Mucosa of gallbladder (tissue), 1 donor: ENCODE results near the gene SHOC2. TPM values are rescaled to one million over a fixed set of nuclear protein-coding genes. Genes with fewer than 3 reads are reported as not detected.

Experiments
- DNase-seq: peaks from one replicate; pipeline ENCODE4 v3.0.0-alpha.2; 2020; ENCODE audit warnings: low spot score
- total RNA-seq: library from RNA; stranded (reverse); gene quantifications from one replicate; pipeline ENCODE4 v1.2.1, GENCODE V29; 2021
- donor health status: DM: no; HTN: no; CAD: no.

Gene SHOC2
- 75.1 TPM for total RNA-seq

DNA sequence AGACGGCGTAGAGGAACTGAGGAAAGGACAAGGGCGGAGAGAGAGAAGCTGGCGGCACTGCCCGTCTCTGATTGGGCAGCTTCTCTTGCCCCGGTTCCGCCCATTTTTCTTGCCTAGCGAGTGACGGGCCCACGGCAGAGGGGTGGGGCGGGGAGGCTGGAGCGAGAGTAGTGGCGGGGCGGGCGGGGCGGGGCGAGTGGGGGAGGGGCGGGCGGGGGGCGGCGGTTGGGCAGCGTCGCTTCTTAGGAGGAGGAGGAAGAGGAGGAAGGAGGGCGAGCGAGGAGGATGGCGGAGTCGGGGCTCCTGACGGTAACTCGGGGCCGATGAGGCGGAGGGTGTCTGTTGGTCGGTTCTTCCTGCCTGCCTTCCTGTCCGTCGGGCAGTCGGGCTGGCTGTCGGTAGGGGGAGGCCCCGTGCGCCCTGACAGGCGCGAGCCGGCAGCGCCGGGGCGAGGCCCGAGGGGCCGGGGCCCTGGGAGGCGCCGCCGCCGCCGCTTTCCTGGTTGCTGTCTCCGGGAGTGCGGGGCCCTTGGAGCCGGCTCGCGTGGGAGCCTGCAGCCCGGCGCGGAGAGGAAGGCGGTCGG lies at the start of gene SHOC2:
SHOC2 (plus strand) TSS at position 256 of the 583 bp plus-strand sequence. CDS start 44,755 bp downstream, outside the sequence.
- DNase-seq, result peak; percentile 99

DNA sequence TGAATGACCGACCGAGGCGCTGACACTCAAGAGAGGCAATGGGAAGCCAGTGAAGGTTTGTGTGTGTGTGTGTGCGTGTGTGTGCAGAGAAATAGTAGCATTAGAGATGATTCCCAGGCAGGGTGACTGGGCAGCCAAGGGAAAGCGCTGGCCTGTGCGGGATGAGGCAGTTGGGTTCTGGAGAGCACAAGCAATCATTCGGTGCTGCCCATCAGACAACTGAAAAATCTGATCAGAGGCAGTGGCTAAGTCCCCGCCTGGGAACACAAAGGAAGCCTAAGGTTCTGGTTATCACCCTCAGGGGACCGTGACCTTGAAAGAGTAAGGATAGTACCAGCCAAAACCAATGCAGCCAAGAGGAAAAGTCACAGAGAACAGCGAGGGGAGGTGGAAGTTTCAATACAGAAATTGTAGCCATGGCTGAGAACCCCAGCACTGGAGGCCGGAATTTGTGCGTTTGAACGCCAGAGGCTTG lies 48.5 kb upstream of the SHOC2 start:
- no peak for DNase-seq

- peak; percentile 99 for DNase-seq
Observed at GRCh38 chr10:110871298-110872084, 47.9 kb upstream of the SHOC2 start, which contains the start of gene PDCD4. PDCD4 (plus strand) TSS chr10:110871928; CDS start chr10:110876028, 4,100 bp downstream.

DNA sequence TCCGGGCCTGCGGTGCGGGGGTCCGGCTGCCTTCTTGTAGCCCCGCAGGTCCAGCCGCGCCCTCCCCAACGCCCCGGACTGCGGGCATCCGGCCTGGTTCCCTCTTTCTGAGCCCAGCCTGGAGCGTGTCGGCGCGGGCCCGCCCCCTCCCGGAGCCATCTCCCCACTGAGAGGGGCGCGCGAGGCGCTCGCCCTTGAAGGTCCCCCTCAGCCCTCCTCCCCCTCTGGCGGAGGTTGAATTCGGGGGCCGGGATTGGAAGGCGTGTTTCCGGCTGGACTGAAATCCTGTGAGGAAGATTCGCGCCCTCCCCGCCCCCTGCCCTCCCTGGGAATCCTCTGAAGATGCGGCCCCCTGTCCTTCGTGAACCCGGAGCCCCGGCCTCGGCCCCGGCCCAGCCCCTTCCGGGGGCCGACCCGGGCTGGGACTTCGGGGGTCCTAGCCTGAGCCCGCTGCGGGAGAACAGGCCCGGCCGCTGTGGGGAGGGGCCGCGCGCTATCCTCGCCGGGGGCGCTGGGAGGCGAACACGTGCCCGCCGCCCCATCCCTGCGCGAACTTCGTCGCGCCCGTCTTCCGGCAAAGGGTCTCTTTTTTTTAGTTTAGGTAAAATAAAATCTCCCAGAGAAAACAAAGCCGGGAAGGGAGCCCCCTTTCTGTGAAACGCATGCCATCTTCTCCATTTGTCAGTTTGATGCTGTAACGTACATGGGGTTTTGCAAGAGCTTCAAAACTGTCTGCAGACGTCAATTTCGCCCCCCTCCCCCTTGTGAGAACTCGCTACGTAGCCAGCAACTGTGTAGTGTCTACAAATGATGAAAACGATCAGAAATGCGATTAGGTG lies 47.0 kb upstream of the SHOC2 start:
- DNase-seq, result peak; percentile 63

DNA sequence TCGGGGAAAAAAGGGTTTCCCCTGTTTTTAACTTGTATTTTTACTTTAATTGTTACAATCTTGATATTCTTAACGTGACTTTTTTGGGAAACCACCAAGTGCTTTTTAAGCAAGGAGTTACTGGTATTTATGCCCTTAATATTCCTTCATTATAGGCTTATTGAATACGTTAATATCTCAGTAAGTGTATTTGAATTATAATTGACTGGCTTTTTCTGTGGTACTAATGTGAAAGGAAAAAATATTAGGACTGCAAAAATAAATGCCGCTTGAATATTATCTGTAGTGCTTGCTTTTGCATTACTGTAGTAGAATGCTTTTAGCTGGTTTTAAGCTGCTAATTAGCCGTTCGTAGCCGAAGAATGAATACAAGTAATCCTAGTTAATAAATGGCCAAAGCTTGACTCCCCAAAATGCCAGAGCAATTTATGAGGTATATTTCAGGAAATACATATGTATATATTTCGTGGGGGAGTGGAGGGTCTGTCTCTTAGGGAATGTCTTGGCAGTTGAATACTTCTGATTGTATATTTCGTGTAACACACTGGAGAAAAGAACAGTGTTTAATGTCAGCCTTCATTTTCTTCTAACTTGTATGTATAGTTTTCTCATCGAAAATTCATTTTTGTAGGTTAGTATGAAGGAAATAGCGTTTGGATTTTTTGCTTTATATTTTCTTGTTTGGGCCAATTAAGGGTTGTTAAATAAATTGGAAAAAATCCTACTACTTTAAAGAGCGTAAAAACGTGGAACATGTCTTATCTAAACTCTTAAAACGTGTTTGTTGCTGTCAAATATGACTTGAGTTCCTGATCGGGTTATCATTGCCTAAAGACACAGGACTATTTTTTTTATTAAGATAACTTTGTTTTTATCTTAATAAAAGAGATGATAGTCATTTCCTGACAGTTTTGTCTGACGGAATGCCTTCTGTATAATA lies 46.1 kb upstream of the SHOC2 start:
- DNase-seq, result no peak

DNA sequence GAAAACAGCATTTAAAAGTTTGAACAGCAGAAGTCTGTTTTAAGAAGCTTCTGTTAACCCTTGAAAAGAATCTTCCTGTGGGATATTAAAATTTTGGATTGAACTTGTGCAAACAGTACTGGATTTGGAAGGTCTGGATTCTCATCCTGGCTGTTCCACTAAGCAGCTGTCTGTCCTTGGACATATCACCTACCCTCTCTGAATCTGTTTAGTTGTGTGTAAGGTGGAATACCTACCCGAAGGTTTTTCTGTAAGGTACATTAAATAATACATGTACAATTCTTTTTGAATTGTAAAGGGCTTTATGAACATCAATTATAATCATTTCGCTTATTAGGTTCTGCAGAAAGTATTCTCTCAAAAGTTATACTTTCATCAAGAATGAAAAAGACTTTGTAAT lies 45.5 kb upstream of the SHOC2 start:
- DNase-seq, result no peak

- DNase-seq, result no peak
Observed at GRCh38 chr10:110876000-110876399, 43.4 kb upstream of the SHOC2 start.

DNA sequence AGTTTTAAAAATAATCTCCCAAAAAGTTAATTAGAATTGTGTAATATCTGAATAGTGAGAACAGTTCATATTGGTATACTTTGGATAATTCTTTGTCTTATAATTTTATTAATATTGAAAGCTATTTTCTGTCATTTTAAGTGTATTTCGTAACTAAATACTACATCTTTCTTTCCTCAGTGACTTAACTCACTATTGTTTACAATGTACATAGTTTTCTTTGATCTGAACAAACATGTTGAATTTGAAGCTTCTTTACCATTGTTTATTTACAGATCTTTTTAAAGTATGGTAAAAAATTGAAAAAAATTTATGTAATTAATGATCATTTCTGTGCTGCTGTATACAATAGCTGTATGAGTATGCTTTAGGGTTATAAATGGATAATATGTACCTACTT lies 42.6 kb upstream of the SHOC2 start:
- no peak for DNase-seq

- no peak for DNase-seq
Observed at GRCh38 chr10:110880012-110880411, 39.4 kb upstream of the SHOC2 start.

DNA sequence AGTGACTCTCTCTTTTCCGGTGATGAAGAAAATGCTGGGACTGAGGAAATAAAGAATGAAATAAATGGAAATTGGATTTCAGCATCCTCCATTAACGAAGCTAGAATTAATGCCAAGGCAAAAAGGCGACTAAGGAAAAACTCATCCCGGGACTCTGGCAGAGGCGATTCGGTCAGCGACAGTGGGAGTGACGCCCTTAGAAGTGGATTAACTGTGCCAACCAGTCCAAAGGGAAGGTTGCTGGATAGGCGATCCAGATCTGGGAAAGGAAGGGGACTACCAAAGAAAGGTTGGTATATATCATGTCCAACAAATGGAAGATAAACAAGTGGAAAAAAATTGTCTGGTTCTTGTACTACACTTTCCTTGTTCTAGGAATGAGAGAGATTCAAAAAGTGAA lies 38.2 kb upstream of the SHOC2 start:
- no peak for DNase-seq

DNA sequence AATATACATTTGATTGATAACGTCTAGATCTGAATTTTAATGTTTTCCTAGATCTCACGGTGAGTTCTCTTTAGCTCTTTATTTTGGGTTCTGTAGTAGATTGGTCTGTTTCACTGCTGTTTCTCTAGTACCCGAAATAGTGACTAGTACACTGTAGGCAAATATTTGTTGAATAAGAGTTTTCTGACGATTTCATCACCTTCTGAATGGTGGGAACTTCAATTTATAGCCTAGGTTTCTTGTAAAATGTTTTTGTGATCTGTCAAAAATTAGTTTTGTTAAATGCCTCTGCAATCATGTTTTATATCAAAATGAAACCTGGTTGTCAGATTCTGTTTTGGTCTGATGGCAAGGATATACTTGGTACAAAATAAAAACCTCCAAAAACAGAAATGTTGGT lies 37.5 kb upstream of the SHOC2 start:
- DNase-seq, result no peak

DNA sequence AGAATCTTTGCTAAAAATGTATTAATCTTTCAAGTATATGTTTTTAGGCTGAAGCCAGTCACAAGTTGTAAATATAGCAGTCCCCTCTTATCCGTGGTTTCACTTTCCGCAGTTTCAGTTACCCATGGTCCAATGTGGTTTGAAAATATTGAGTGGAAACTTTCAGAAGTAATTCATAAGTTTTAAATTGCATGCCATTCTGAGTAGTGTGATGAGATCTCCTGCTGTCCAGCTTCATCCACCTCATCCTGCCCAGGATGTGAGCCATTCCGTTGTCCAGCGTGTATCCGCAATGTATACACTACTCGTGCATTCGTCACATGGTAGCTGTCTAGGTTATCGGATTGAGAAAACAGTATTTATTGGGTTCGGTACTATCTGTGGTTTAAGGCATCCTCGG lies 35.5 kb upstream of the SHOC2 start:
- DNase-seq, result no peak

- DNase-seq, result no peak
Observed at GRCh38 chr10:110885932-110886674, 33.3 kb upstream of the SHOC2 start.

- no peak for DNase-seq
Observed at GRCh38 chr10:110887560-110887959, 31.8 kb upstream of the SHOC2 start.

DNA sequence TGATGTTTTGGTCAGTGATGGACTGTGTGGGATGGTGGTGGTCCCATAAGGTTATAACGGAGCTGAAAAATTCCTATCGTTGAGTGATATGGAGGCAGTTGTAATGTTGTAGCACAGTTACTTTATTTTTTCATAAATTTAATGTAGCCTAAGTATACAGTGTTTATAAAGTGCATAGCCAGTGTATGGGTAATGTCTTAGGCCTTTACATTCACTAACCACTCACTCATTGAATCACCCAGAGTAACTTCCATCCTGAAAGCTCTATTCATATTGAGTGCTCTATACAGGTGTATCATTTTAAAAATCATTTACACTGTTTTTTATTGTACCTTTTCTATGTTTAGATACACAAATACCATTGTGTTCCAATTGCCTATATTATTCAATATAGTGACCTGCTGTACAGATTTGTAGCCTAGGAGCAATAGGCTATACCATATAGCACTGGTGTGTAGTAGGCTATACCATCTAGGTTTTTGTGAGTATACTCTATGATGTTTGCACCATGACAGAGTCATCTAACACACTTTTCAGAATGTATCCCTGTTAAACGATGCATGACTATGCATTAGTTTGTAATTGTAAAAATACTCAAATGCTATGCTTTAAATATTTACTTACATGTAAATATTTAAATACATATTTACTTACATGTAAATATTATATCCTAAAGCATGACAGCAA lies 26.7 kb upstream of the SHOC2 start:
- no peak for DNase-seq

GRCh38 chr10:110893559-110894179 lies 25.7 kb upstream of the SHOC2 start:
- DNase-seq, result no peak

- no peak for DNase-seq
Observed at GRCh38 chr10:110897184-110897583, 22.2 kb upstream of the SHOC2 start.

DNA sequence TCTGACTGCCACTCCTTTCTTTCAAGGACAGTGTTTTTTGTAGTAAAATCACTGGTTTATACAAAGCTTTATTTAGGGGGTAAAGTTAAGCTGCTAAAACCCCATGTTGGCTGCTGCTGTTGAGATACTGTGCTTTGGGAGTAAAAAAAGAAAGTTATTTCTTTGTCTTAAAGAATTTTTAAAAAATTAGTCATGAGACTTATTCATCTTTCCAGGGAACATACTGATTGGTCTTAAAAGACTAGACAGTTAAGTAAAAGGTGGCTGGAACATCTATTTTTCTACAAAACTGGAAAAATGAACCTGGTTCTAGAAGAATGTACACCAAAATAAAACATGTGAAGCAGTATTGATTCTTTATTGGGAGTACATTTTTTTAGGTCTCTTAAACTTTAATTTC lies 21.0 kb upstream of the SHOC2 start:
- DNase-seq, result no peak

DNA sequence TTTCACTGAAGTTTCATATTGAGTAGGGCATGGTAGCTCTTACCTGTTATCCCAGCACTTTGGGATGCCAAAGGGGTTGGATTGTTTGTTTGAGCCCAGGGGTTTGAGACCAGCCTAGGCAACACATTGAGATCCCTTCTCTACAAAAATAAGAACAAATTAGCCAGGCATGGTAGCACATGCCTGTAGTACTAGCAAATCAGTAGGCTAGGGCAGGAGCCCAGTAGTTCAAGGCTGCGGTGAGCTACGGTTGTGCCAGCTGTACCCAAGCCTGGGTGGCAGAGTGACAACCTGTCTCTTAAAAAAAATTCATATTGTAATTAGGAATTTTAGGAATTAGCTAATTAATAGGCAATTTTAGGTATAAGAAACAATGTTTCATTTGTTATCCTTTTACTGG lies 18.4 kb upstream of the SHOC2 start:
- no peak for DNase-seq
